Left hindlimb (tissue), 1 donor: ENCODE results near the gene SETD1A.
"Not testable (repeated sequence)": the region's sequence is repeated elsewhere in the genome, so short reads cannot be mapped to it uniquely, and the experiment has no call there.

Source experiments
- DNase-seq: peaks from one replicate; pipeline ENCODE4 v3.0.0-alpha.2; 2018

The SETD1A gene

GRCh38 chr16:31001507-31002249 lies 44.1 kb downstream of the SETD1A start:
- no peak for DNase-seq

DNA sequence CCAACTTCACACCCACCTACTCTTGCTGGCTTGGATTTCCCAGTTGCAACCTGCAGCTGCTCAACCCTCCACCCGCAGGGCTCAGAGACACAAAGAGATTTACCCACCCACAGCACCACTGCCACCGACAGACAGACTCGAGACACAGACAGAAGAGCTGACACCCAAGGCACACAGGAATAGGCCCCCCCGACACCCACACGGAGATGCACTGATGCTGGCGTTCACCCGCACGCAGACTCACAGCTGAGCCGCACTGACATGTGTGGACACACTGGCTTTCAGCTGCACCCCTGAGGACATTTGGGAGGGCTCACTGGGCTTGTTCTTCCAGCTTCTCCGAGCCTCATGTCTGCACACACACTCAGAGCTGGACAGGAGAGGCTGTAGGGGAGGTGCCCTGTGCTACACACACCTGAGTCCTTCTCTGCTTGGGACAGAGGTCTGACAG lies 44.7 kb downstream of the SETD1A start:
- DNase-seq: no peak

DNA sequence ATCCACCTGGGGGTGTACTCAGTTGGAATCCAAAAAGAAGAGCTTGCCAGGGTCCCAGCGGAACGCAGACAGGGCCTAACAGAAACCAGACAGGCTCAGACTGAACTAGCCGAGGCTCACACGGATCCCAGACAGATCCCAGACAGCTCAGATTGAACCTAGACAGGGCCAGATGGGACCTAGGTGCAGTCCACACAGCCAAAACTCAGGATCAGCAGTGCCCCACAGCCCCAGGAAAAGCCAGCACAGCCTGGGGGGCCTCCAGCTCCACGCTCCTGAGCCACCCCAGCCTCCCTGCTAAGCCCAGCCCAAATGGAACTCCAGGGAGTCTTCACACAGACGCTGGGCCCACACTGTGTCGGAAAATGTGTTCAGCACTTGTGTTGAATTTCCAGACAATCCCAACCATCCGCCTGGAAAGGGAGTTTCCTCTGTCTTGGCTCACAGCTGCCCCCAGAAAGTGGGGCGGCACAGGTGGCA lies 45.3 kb downstream of the SETD1A start:
- DNase-seq: peak; percentile 30

- DNase-seq: peak; percentile 2
These were observed 46.2 kb downstream of the SETD1A start for GRCh38 chr16:31003744-31004143.

DNA sequence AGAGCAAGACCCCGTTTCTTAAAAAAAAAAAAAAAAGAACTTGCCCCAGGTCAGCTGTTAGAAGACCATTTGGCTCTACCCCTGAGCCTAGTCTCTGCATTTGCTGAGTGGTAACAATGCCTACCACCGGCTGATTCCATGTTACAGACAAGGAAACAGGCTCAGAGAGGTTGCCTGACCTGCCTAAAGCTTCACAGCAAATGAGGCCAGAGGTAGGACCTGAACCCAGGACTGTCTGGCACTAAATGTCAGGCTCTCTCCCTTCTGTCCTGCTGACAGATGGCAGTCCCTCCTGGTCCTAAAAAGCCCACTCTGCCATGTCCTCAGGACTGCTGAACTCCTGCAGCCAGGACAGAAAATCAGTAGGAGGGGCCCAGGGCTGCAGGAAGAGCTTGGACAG lies 47.1 kb downstream of the SETD1A start:
- DNase-seq: no peak

GRCh38 chr16:31005350-31006085 lies 48.0 kb downstream of the SETD1A start:
- no peak for DNase-seq

DNA sequence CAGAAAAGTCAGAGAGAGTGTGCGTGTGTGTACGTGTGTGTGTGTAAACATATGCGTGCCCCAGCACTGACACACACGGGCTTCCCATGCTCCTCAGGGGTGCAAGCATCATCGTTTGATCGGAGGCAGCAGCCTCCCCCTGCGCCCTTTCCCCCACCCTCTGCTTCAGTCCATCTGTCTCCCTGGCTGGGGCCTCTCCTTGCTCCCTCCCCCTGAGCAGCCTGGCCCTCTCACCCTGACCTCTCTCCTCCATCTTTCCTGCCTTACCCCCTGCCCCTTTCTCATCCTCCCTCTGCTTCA lies 48.5 kb downstream of the SETD1A start:
- DNase-seq: no peak

GRCh38 chr16:31006589-31006988 lies 49.0 kb downstream of the SETD1A start:
- no peak for DNase-seq

DNA sequence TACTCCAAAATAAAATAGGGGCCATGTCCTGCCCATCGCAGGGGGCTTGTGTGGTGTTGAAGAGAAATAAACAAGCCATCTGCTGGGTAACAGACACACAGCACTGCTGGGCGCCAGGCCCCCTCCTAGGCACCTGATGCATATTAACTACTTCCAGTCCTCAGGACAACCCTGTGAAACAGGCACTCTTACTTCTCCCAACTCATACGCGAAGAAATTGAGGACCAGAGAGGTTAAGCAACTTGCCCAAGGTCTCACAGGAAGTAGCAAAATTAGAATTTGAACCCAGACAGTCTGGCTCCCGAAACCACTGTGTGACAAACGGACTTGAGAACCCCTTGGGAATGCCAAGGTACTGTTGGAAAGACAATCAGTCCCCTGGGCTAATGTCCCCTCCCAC lies 50.1 kb downstream of the SETD1A start:
- DNase-seq: no peak

DNA sequence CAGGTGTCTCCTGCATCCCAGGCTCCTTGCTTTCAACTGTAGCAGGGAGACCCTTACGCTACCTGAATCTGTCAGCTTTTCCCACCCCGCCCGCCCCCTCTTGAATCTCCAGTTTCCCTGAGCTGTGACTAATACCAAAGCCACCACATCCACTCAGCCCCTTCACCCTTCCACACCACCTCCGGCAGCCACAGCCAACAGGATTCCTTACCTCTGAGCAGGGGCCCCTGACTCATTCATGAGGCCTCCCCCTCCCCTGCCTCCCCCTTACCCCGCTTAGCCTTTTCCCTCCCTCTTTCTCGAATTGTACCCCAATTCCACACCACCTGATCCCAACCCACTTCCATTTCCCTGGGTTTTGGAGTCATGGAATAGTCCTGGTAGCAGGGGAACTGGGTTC lies 50.6 kb downstream of the SETD1A start:
- DNase-seq: no peak

GRCh38 chr16:31008551-31008950 lies 51.0 kb downstream of the SETD1A start:
- no peak for DNase-seq

DNA sequence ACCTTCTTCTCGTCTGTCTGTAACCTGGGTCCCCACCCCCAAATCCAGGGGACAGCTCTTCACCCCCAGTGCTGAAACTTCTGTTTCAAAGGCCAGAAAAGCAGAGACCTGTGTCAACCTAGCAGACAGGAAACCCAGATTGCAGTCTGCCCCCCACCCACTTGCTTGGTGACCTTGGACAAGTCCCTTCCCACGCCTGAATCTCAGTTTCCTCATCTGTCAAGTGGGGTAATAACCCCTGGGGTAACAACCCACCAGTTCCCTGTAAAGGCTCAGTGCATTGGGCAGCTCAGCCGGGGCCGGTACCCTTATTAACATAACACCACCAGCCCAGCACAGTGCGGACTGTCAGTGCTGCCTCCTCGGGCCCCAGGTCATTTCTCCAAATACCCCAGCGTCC lies 51.6 kb downstream of the SETD1A start:
- no peak for DNase-seq

DNA sequence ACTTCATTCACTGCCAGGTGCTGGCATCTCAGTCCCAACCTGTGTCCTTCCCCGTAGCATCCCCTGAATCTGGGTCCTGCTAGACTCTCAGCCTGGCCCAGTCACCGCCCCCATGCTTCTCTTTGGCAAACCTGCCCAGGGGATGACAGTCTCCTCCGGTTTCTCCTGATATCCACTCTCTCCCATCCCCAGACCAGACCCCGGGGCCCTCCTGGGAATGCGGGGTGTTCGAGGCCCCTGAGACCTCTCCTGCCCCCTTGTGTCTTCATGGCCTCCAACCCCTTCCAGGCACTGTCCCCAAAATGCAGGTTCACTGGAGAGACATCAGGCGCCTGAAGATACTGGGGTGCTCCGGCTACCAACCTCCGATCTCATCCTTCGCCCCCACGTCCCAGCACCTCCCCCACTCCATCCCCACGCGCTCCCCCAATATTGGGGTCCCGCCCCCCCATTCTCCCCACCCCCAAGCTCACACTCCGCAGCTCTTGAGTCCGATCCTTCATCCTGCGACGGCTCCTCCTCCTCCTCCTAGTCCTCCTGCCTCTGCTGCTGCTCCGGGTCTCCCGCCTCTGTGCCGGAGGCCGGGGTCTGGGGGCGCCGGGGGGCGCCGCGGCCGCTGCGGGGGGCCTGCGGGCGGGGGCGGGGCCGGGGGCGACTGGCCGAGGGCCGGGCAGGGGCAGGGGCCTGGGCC lies 52.5 kb downstream of the SETD1A start:
- no peak for DNase-seq

DNA sequence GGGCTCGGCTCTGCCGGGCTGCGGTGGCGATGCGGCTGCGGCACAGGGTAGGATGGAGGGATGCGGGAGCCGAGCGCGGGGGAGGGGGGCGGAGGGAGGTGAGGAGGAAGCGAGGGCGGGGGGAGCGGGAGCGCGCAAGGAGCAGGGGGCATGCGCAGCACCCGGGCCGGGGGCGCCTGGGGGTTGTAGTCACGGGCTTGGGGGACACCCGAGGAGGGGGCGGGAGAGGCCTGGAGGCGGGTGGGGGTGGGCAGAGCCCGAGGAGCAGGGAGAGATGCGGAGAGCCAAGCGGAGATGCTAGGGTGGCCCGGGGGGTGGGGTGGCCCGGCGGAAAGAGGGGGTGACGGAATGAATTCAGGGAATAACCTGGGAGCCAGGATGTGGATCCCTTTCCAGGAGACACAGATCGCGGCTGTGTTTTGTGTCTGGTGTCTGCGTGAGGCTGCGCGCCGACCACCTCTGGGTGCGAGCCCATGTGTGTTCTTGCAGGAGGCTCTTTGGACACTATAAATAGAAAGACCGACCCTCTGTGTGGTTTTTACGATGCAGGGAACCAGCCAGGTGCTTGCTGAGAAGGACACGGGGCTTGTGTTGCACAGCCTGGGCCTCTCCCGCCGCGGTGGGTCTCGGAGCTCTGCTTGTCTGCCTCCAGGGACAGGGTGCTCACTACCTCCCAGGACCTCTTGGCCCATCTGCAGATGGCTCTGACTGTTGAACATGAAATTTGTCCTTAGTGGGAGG lies 53.2 kb downstream of the SETD1A start, which contains the start of gene STX1B:
STX1B (minus strand) TSS at position 54 of the 741 bp plus-strand sequence. CDS start 242 bp downstream, outside the sequence.
- peak; percentile 81 for DNase-seq

GRCh38 chr16:31011815-31012214 lies 54.3 kb downstream of the SETD1A start:
- DNase-seq: not testable (repeated sequence)

DNA sequence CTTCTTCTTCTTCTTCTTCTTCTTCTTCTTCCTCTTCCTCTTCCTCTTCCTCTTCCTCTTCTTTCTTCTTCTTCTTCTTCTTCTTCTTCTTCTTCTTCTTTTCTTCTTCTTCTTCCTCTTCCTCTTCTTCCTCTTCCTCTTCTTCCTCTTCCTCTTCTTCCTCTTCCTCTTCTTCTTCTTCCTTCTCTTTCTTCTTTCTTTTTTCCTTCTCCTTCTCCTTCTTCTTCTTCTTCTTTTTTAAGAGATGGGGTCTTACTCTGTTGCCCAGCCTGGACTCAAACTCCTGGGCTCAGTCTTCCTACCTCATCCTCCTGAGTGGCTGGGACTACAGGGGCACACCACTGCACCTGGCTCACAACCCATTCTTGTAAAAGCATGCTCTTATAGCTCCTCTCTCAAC lies 55.7 kb downstream of the SETD1A start:
- DNase-seq: not testable (repeated sequence)

- DNase-seq: no peak
These were observed 58.5 kb downstream of the SETD1A start for GRCh38 chr16:31016018-31016417.

- not testable (repeated sequence) for DNase-seq
These were observed 60.2 kb downstream of the SETD1A start for GRCh38 chr16:31017756-31018155.

- no peak for DNase-seq
These were observed 63.0 kb downstream of the SETD1A start for GRCh38 chr16:31020536-31020935.

- no peak for DNase-seq
These were observed 65.1 kb downstream of the SETD1A start for GRCh38 chr16:31022544-31023251.

DNA sequence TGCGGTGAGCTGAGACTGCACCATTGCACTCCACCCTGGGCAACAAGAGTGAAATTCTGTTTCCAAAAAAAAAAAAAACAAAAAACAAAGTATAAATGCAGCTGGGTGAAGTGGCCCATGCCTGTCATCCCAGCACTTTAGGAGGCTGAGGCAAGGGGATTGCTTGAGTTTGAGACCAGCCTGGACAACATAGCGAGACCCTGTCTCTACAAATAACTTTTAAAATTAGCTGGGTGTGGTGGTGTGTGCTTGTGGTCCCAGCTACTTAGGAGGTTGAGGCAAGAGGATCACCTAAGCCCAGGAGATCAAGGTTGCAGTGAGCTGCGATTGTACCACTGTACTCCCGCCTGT lies 65.7 kb downstream of the SETD1A start:
- no peak for DNase-seq

DNA sequence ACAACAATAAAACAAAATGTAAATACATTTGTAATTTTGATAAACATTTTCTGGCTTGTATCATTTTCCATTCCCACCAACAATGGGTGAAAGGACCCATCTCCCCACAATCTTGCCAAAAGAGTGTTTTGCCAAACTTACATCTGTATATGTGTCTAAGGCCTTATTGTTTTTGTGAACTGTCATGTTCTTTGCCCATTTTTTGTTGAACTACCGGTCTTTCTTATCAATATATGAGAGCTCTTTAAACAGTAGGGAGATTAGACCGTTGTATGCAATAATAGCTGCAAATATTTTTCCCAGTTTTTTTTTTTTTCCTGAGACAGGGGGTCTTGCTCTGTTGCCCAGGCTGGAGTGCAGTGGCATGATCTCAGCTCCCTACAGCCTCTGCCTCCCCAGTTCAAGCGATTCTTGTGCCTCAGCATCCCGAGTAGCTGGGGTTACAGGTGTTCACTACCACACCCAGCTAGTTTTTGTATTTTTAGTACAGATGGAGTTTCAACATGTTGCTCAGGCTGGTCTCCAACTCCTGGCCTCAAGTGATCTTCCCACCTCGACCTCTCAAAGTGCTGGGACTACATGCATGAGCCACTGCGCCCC lies 66.2 kb downstream of the SETD1A start:
- no peak for DNase-seq
